CD4-positive, alpha-beta T cell (primary cell): ENCODE measurements around the gene PIGL. TPM values are rescaled to one million over a fixed set of nuclear protein-coding genes. Genes with fewer than 3 reads are reported as not detected.
A peak's percentile ranks its signal among the peaks of the same experiment; 100 is the strongest.

Experiments
- ATAC-seq: fragments of 200-7000 bp; cut with Tn5 transposase; one replicate; pipeline ENCODE4 v1.10.0; 2022; ENCODE audit warnings: mild to moderate bottlenecking; ENCODE audit not compliant: poor library complexity
- CTCF ChIA-PET: fragments of 350-600 bp; sonication (Branson Sonifier 250); formaldehyde crosslinking; loops from one replicate; lab custom pipeline; 2021; ENCODE audit warnings: antibody characterized with exemption, inconsistent platforms; lab: Charles Lee
- POLR2A ChIA-PET: fragments of 350-600 bp; sonication (Branson Sonifier 250); formaldehyde crosslinking; loops from one replicate; lab custom pipeline; 2021; ENCODE audit warnings: antibody characterized with exemption, inconsistent platforms; lab: Charles Lee
- DNase-seq, 14 experiments: peaks; one replicate each; pipeline ENCODE4 v3.0.0-alpha.2; 2013 to 2020; ENCODE audit warnings: mixed read lengths in 2 of 14
- H3K27ac ChIP-seq, 2 donors: one replicate each; pipeline versions ENCODE4 v1.5.1 to v1.7.0; 2013; ENCODE audit warnings: low read length in 2 of 2, low read depth in 1 of 2, mild to moderate bottlenecking in 1 of 2
- H3K27me3 ChIP-seq, 2 experiments: 1 replicate in 1 of 2; 2 replicates in 1 of 2; pipeline versions ENCODE4 v1.6.1 to v1.7.0; 2013; ENCODE audit warnings: low read length in 2 of 2, control low read depth in 1 of 2, mild to moderate bottlenecking in 1 of 2, moderate library complexity in 1 of 2; ENCODE audit not compliant: insufficient read depth in 2 of 2, control insufficient read depth in 1 of 2
- H3K36me3 ChIP-seq: one replicate; pipeline ENCODE4 v1.6.1; 2013; ENCODE audit warnings: low read length, control low read depth; ENCODE audit not compliant: insufficient read depth
- H3K4me1 ChIP-seq: one replicate; pipeline ENCODE4 v1.6.1; 2013; ENCODE audit warnings: low read length, control low read depth; ENCODE audit not compliant: insufficient read depth
- H3K4me3 ChIP-seq: one replicate; pipeline ENCODE4 v1.5.1; 2013; ENCODE audit warnings: mild to moderate bottlenecking, low read length, moderate library complexity
- H3K9me3 ChIP-seq, 2 experiments: 1 replicate in 1 of 2; 2 replicates in 1 of 2; pipeline versions ENCODE4 v1.6.1 to v1.7.0; 2013; ENCODE audit warnings: low read length in 2 of 2, mild to moderate bottlenecking in 2 of 2, control low read depth in 1 of 2, moderate library complexity in 1 of 2; ENCODE audit not compliant: control insufficient read depth in 1 of 2, insufficient read depth in 1 of 2
- H3K27ac Mint-ChIP-seq: one replicate; pipeline ENCODE4 v1.8.0; 2020; ENCODE audit warnings: mixed read lengths
- H3K27me3 Mint-ChIP-seq: one replicate; pipeline ENCODE4 v1.8.0; 2021; ENCODE audit warnings: mixed read lengths
- H3K36me3 Mint-ChIP-seq: one replicate; pipeline ENCODE4 v1.8.0; 2021; ENCODE audit warnings: low read depth, mixed read lengths
- H3K4me1 Mint-ChIP-seq: one replicate; pipeline ENCODE4 v1.8.0; 2021; ENCODE audit warnings: low read depth, mixed read lengths
- H3K4me3 Mint-ChIP-seq: one replicate; pipeline ENCODE4 v1.8.0; 2020; ENCODE audit warnings: mild to moderate bottlenecking, mixed read lengths
- H3K9me3 Mint-ChIP-seq: one replicate; pipeline ENCODE4 v1.8.0; 2020; ENCODE audit warnings: mixed read lengths
- CTCF ChIP-seq: fragments of 200-600 bp; IDR thresholded peaks from one replicate; pipeline ENCODE4 v1.8.0; 2022; ENCODE audit warnings: antibody characterized with exemption, mild to moderate bottlenecking
- intact Hi-C, 2 experiments: fragments of 100-400 bp; cut with DNase I in 1 of 2; cut with micrococcal nuclease in 1 of 2; formaldehyde crosslinking; loops; one replicate each; pipeline versions ENCODE4 v1.15.1 to v1.9.0; 2023 to 2025; cut with DNase I, micrococcal nuclease
- total RNA-seq, 174 experiments: library from RNA in 2 of 174; stranded (reverse) in 2 of 174; gene quantifications; one replicate each; pipeline ENCODE4 v1.2.3 and lab custom pipeline; 2021 to 2026

Gene PIGL
- total RNA-seq, 2 experiments from 2014 or later: 48.4 to 49.0 TPM

GRCh38 chr17:16287563-16288027, 70.6 kb downstream of the PIGL start:
- H3K9me3 Mint-ChIP-seq: no peaks in the 10 kb centered on the region
- no peaks in the 10 kb centered on the region for H3K9me3 ChIP-seq
- H3K36me3 Mint-ChIP-seq: peaks cover 5% of the 10 kb centered on the region
- peaks cover 58% of the 10 kb centered on the region for H3K4me1 Mint-ChIP-seq
- peak overlapping the region; percentile 100 for H3K27ac Mint-ChIP-seq
- ChIA-PET POLR2A (interaction anchor here (3.0 kb wide), 1 partner anchor 19 kb away, joined by 10 read pairs; no protein-coding TSS in a partner anchor), CTCF (interaction anchor here (1.1 kb wide), 1 partner anchor 65 kb away, joined by 3 read pairs; no protein-coding TSS in a partner anchor)
- H3K4me3 Mint-ChIP-seq: peak overlapping the region; percentile 85
- no peak for TF ChIP-seq CTCF
- ATAC-seq (peak; percentile 8), DNase-seq (peak in 4 of 14 experiments; percentile 43 to 61 (median 48))
- H3K4me3 ChIP-seq: no peak overlapping the region
- H3K27me3 ChIP-seq: no peaks in the 10 kb centered on the region
- intact Hi-C loops: loop anchor here (5.0 kb wide), 1 partner anchor 70 kb away; the partner anchor contains the start of genes NCOR1 (in 2 of the 2) and PIGL (in 2 of the 2)
- no peaks in the 10 kb centered on the region for H3K36me3 ChIP-seq
- peak overlapping the region; percentile 79 to 81 for H3K27ac ChIP-seq
- peaks cover 54% of the 10 kb centered on the region for H3K4me1 ChIP-seq
- H3K27me3 Mint-ChIP-seq: no peaks in the 10 kb centered on the region

GRCh38 chr17:16288860-16289571, 72.0 kb downstream of the PIGL start:
- Histone ChIP-seq H3K4me3 (no peak overlapping the region), H3K27me3 (no peaks in the 10 kb centered on the region), H3K9me3 (no peaks in the 10 kb centered on the region), H3K4me1 (peaks cover 54% of the 10 kb centered on the region), H3K36me3 (no peaks in the 10 kb centered on the region), H3K27ac (peak overlapping the region in 1 of 2 donors; percentile 79)
- ChIA-PET CTCF (no interaction called here), POLR2A (interaction anchor here (0.7 to 1.2 kb wide), 2 partner anchors 10 to 64 kb away, joined by 3 to 5 read pairs; partner anchors contain the start of gene CENPV)
- DNase-seq (no peak), ATAC-seq (no peak)
- H3K4me1 Mint-ChIP-seq: peaks cover 65% of the 10 kb centered on the region
- peak overlapping the region; percentile 36 for H3K4me3 Mint-ChIP-seq
- no peaks in the 10 kb centered on the region for H3K27me3 Mint-ChIP-seq
- TF ChIP-seq CTCF: no peak
- H3K27ac Mint-ChIP-seq: peak overlapping the region; percentile 100
- intact Hi-C loops: loop anchor here (5.0 kb wide), 1 partner anchor 72 kb away; the partner anchor contains the start of genes NCOR1 (in 2 of the 2) and PIGL (in 2 of the 2)
- H3K9me3 Mint-ChIP-seq: no peaks in the 10 kb centered on the region
- H3K36me3 Mint-ChIP-seq: peaks cover 5% of the 10 kb centered on the region

- no peaks in the 10 kb centered on the region for H3K36me3 Mint-ChIP-seq
- DNase-seq (no peak), ATAC-seq (no peak)
- no peak overlapping the region for H3K4me3 Mint-ChIP-seq
- no peak overlapping the region for H3K27ac ChIP-seq
- H3K27me3 ChIP-seq: no peaks in the 10 kb centered on the region
- H3K4me1 ChIP-seq: peaks cover 23% of the 10 kb centered on the region
- H3K27me3 Mint-ChIP-seq: no peaks in the 10 kb centered on the region
- peaks cover 42% of the 10 kb centered on the region for H3K4me1 Mint-ChIP-seq
- CTCF ChIA-PET: no interaction called here
- no peaks in the 10 kb centered on the region for H3K36me3 ChIP-seq
- intact Hi-C loops: no loop called here
- H3K9me3 Mint-ChIP-seq: no peaks in the 10 kb centered on the region
- H3K4me3 ChIP-seq: no peak overlapping the region
- H3K27ac Mint-ChIP-seq: no peak overlapping the region
- TF ChIP-seq CTCF: no peak
- POLR2A ChIA-PET: no interaction called here
- no peaks in the 10 kb centered on the region for H3K9me3 ChIP-seq
Measured at GRCh38 chr17:16293931-16294330, 76.9 kb downstream of the PIGL start.
